ENCODE data around the gene NMRK2.

NMRK2 gene

DNA sequence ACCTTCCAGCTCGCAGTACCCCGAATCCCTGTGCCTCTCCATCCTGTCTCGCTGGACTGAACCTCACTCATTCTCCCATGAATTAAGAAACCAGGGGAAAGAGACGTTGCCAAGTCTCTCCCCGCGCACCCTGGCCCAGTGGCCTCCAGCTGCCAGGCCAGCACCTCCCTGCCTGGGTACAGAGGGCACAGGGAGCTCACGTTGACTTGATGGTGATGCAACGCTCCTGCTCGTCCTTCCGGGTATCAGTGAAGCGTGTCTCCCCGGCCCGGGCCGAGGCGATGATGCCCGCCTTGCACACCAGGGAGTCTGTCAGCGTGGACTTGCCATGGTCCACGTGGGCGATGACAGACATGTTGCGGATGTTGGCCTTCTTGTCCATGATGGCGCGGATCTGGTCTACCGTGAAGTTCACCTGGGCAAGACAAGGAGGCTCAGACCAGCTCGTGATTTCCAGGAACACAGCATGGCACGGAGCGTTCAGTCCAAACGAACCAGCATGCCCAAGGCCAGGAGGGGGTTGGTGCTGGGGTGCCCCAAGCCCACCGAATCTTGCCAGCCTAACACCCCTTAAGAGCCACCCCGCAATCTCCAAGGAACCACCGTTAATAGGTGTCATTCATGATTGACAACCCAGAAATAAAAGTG is 51.2 kb downstream of the NMRK2 start:
- H4K20me1 ChIP-seq (ENCODE audit: control insufficient read depth, insufficient read depth, low read depth, low read length), result peaks cover 54% of the 10 kb centered on the region
- H3K27me3 ChIP-seq (ENCODE audit: control insufficient read depth, low read length), result no peaks in the 10 kb centered on the region
- peak overlapping the region; percentile 99 for H3K4me3 ChIP-seq (ENCODE audit: low read length)
- peak overlapping the region; percentile 89 for H3K27ac ChIP-seq (ENCODE audit: low read depth, low read length)
- peaks cover 65% of the 10 kb centered on the region for H3F3A ChIP-seq (ENCODE audit: control insufficient read depth, insufficient read depth)
- no peaks in the 10 kb centered on the region for H3K9me2 ChIP-seq (replicated peaks; ENCODE audit: control insufficient read depth, low read length)
- H3K4me1 ChIP-seq (ENCODE audit: control insufficient read depth, low read length), result peaks cover 57% of the 10 kb centered on the region
- TF ChIP-seq EZH2phosphoT487 (IDR thresholded peaks at IDR 0.05; ENCODE audit: borderline replicate concordance, low read length), result no peak
- TF ChIP-seq, protein P1, sequence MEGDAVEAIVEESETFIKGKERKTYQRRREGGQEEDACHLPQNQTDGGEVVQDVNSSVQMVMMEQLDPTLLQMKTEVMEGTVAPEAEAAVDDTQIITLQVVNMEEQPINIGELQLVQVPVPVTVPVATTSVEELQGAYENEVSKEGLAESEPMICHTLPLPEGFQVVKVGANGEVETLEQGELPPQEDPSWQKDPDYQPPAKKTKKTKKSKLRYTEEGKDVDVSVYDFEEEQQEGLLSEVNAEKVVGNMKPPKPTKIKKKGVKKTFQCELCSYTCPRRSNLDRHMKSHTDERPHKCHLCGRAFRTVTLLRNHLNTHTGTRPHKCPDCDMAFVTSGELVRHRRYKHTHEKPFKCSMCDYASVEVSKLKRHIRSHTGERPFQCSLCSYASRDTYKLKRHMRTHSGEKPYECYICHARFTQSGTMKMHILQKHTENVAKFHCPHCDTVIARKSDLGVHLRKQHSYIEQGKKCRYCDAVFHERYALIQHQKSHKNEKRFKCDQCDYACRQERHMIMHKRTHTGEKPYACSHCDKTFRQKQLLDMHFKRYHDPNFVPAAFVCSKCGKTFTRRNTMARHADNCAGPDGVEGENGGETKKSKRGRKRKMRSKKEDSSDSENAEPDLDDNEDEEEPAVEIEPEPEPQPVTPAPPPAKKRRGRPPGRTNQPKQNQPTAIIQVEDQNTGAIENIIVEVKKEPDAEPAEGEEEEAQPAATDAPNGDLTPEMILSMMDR (IDR thresholded peaks at IDR 0.05; ENCODE audit: low read depth, low read length, poor library complexity, severe bottlenecking), result no peak
- peaks cover 63% of the 10 kb centered on the region for H3K79me2 ChIP-seq (ENCODE audit: control insufficient read depth, low read length)
- peaks cover 62% of the 10 kb centered on the region for H3K36me3 ChIP-seq (ENCODE audit: control insufficient read depth, low read length)
- peak overlapping the region; percentile 95 for H3K4me2 ChIP-seq (ENCODE audit: low read length)
- no peaks in the 10 kb centered on the region for H3K9me3 ChIP-seq (ENCODE audit: control insufficient read depth, insufficient read depth, low read length)

DNA sequence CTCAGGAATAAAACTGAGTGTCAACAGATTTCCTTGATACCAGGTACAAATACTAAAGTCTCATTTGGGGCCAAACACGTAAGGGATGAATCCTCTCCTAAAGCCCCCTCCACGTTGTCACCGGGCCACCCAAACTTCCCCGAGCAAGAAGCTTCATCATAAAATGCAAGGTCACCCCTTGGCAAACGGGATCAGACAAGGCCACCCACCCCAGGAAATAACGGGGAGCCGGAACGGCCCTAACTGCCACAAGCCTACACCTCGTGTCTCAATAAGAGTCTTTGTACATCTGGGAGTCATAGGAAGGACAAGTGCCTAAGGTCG is 51.7 kb downstream of the NMRK2 start:
- no peaks in the 10 kb centered on the region for H3K27me3 ChIP-seq (ENCODE audit: control insufficient read depth, low read length)
- H3K79me2 ChIP-seq (ENCODE audit: control insufficient read depth, low read length), result peaks cover 58% of the 10 kb centered on the region
- H4K20me1 ChIP-seq (ENCODE audit: control insufficient read depth, insufficient read depth, low read depth, low read length), result peaks cover 49% of the 10 kb centered on the region
- no peaks in the 10 kb centered on the region for H3K9me3 ChIP-seq (ENCODE audit: control insufficient read depth, insufficient read depth, low read length)
- H3K4me2 ChIP-seq (ENCODE audit: low read length), result peak overlapping the region; percentile 95
- no peaks in the 10 kb centered on the region for H3K9me2 ChIP-seq (replicated peaks; ENCODE audit: control insufficient read depth, low read length)
- peaks cover 57% of the 10 kb centered on the region for H3K36me3 ChIP-seq (ENCODE audit: control insufficient read depth, low read length)
- peaks cover 62% of the 10 kb centered on the region for H3K4me1 ChIP-seq (ENCODE audit: control insufficient read depth, low read length)
- peak overlapping the region; percentile 99 for H3K4me3 ChIP-seq (ENCODE audit: low read length)
- TF ChIP-seq EZH2phosphoT487 (IDR thresholded peaks at IDR 0.05; ENCODE audit: borderline replicate concordance, low read length), result no peak
- TF ChIP-seq, protein P1 (IDR thresholded peaks at IDR 0.05; ENCODE audit: low read depth, low read length, poor library complexity, severe bottlenecking), result no peak
- peaks cover 65% of the 10 kb centered on the region for H3F3A ChIP-seq (ENCODE audit: control insufficient read depth, insufficient read depth)
- H3K27ac ChIP-seq (ENCODE audit: low read depth, low read length), result peak overlapping the region; percentile 89

DNA sequence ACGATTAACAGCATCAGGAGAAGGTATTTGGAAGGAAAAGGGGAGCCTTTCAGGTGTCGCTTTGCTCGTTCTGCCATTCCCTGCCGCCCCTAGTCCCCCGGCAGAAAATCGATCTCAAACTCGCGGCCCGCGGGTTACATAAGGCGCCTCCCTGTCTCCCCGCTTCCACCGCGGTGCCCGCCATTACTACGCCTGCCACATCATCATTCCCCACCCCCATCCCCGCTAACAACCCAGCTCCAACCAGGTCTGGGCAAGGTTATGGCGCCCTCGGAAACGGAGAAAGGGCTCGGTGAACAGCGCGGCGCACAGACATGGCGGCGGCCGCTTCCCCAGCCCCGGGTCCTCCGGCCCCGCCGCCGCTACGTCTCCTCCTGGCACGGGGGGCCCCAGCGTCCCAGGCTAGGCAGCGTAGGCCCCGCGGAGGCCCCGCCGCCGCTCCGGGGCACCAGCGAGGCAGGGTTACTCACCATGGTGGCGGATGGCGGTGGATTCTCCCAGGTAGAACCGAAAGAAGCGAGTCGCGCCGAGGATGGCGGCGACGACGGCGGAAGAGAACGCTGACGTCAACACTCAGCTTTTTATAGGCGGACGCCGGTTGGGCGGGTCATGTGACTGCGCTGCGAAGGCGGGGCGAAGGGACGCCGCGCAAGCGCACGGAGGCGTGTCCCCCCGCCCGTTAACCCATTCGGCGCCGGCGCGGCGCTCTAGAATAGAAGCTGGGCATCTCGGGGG is 52.2 kb downstream of the NMRK2 start, which contains the start of gene EEF2:
EEF2 (minus strand) TSS at position 556 of the 735 bp plus-strand sequence; CDS start at position 473, 83 bp downstream.
- Histone ChIP-seq H4K20me1 (ENCODE audit: control insufficient read depth, insufficient read depth, low read depth, low read length) (peaks cover 46% of the 10 kb centered on the region), H3K79me2 (ENCODE audit: control insufficient read depth, low read length) (peaks cover 53% of the 10 kb centered on the region), H3K27me3 (ENCODE audit: control insufficient read depth, low read length) (no peaks in the 10 kb centered on the region), H3K36me3 (ENCODE audit: control insufficient read depth, low read length) (peaks cover 51% of the 10 kb centered on the region), H3K27ac (ENCODE audit: low read depth, low read length) (peak within 1 kb of the TSS; percentile 89), H3K4me1 (ENCODE audit: control insufficient read depth, low read length) (peaks cover 65% of the 10 kb centered on the region), H3K4me2 (ENCODE audit: low read length) (peak within 1 kb of the TSS; percentile 95), H3K4me3 (ENCODE audit: low read length) (peak within 1 kb of the TSS; percentile 99), H3K9me2 (replicated peaks; ENCODE audit: control insufficient read depth, low read length) (no peaks in the 10 kb centered on the region), H3F3A (ENCODE audit: control insufficient read depth, insufficient read depth) (peaks cover 68% of the 10 kb centered on the region), H3K9me3 (ENCODE audit: control insufficient read depth, insufficient read depth, low read length) (no peaks in the 10 kb centered on the region)
- TF ChIP-seq EZH2phosphoT487 (IDR thresholded peaks at IDR 0.05; ENCODE audit: borderline replicate concordance, low read length), result no peak
- TF ChIP-seq, protein P1 (IDR thresholded peaks at IDR 0.05; ENCODE audit: low read depth, low read length, poor library complexity, severe bottlenecking), result no peak

Measured in DOHH2 (cell line).